ENCODE results near the gene COPS3.

The COPS3 gene

DNA sequence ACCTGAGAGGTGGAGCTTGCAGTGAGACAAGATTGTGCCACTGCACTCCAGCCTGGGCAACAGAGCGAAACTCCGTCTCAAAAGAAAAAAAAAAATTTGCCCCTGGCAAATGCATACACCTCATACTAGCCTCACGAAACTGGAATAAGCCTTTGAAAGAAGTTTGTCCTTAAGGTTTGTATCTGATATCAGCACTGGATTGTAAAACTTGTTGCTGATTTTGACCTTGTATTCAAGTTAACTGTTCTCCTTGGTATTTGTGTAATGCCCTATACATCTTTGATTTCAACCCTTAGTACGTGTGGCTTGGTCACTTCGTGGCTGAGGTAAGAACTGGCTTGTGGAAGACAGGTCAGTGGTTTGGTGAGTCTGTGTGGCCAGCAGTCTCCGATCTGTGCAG is 37.9 kb downstream of the COPS3 start:
- Histone ChIP-seq H3K9ac (ENCODE audit: insufficient read length) (no peak overlapping the region), H3K9me3 (ENCODE audit: low read depth, low read length) (no peaks in the 10 kb centered on the region), H3K27ac (no peak overlapping the region), H3K4me3 (no peak overlapping the region), H3K36me3 (ENCODE audit: insufficient read depth, low read length) (peaks cover 21% of the 10 kb centered on the region)
- DNase-seq (ENCODE audit: low read depth, low spot score): no peak
- TF ChIP-seq EZH2 (IDR thresholded peaks at IDR 0.05) (no peak), FOXP2 (optimal IDR thresholded peaks at IDR 0.05; ENCODE audit: control extremely low read depth, extremely low read length, insufficient read depth) (no peak), POLR2AphosphoS5 (IDR thresholded peaks at IDR 0.05; ENCODE audit: borderline replicate concordance, low read depth, low read length) (no peak)

DNA sequence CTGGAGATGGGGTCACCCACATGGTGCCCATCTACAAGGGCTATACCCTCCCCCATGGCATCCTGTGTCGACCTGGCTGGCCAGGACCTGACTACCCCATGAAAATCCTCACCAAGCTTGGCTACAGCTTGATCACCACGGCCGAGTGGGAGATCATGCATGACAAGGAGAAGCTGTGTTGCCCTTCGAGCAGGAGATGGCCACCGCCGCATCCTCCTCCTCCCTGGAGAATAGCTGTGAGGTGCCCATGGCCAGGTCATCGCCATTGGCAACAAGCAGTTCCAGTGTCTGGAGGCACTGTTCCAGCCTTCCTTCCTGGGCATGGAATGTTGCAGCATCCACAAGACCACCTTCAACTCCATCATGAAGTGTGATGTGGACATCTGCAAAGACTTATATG is 38.8 kb downstream of the COPS3 start:
- peaks cover 12% of the 10 kb centered on the region for H3K36me3 ChIP-seq (ENCODE audit: insufficient read depth, low read length)
- H3K4me3 ChIP-seq: no peak overlapping the region
- H3K9me3 ChIP-seq (ENCODE audit: low read depth, low read length): no peaks in the 10 kb centered on the region
- no peak overlapping the region for H3K9ac ChIP-seq (ENCODE audit: insufficient read length)
- DNase-seq (ENCODE audit: low read depth, low spot score): no peak
- H3K27ac ChIP-seq: no peak overlapping the region
- TF ChIP-seq EZH2 (IDR thresholded peaks at IDR 0.05) (no peak), POLR2AphosphoS5 (IDR thresholded peaks at IDR 0.05; ENCODE audit: borderline replicate concordance, low read depth, low read length) (no peak), FOXP2 (optimal IDR thresholded peaks at IDR 0.05; ENCODE audit: control extremely low read depth, extremely low read length, insufficient read depth) (no peak)

DNA sequence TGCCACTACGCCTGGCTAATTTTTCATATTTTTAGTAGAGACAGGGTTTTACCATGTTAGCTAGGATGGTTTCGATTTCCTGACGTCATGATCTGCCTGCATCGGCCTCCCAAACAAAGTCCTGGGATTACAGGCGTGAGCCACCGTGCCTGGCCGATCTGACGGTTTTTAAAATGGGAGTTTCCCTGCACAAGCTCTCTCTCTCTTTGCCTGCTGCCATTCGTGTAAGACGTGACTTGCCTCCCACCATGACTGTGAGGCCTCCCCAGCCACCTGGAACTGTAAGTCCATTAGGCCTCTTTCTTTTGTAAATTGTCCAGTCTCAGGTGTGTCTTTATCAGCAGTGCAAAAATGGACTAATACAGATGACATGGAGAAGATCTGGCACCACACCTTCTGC is 39.4 kb downstream of the COPS3 start:
- Histone ChIP-seq H3K9me3 (ENCODE audit: low read depth, low read length) (no peaks in the 10 kb centered on the region), H3K4me3 (no peak overlapping the region), H3K27ac (no peak overlapping the region), H3K9ac (ENCODE audit: insufficient read length) (no peak overlapping the region), H3K36me3 (ENCODE audit: insufficient read depth, low read length) (peaks cover 7% of the 10 kb centered on the region)
- DNase-seq (ENCODE audit: low read depth, low spot score): no peak
- TF ChIP-seq EZH2 (IDR thresholded peaks at IDR 0.05) (no peak), FOXP2 (optimal IDR thresholded peaks at IDR 0.05; ENCODE audit: control extremely low read depth, extremely low read length, insufficient read depth) (no peak), POLR2AphosphoS5 (IDR thresholded peaks at IDR 0.05; ENCODE audit: borderline replicate concordance, low read depth, low read length) (no peak)

DNA sequence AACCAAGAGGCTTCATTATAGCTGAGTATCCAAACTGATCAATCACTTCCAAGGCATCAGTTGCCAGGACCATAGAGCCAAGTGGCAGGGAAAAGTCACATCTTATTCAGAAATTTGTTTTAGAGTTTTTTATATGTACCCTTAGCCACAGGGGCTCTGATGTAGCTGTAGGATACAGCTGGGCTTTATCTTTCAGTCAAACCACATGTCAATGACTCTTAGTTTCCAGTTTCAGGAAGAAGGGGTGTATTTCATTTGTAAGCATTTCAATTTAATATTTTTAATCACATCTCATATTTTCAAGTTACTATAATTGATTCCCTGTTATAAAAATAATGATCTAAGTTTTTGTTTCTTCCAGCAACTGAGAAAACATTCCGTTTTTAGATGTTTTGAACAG is 41.2 kb downstream of the COPS3 start:
- Histone ChIP-seq H3K9ac (ENCODE audit: insufficient read length) (peak overlapping the region; percentile 7), H3K27ac (no peak overlapping the region), H3K9me3 (ENCODE audit: low read depth, low read length) (no peaks in the 10 kb centered on the region), H3K36me3 (ENCODE audit: insufficient read depth, low read length) (no peaks in the 10 kb centered on the region), H3K4me3 (no peak overlapping the region)
- TF ChIP-seq POLR2AphosphoS5 (IDR thresholded peaks at IDR 0.05; ENCODE audit: borderline replicate concordance, low read depth, low read length) (no peak), FOXP2 (optimal IDR thresholded peaks at IDR 0.05; ENCODE audit: control extremely low read depth, extremely low read length, insufficient read depth) (no peak), EZH2 (IDR thresholded peaks at IDR 0.05) (no peak)
- no peak for DNase-seq (ENCODE audit: low read depth, low spot score)

DNA sequence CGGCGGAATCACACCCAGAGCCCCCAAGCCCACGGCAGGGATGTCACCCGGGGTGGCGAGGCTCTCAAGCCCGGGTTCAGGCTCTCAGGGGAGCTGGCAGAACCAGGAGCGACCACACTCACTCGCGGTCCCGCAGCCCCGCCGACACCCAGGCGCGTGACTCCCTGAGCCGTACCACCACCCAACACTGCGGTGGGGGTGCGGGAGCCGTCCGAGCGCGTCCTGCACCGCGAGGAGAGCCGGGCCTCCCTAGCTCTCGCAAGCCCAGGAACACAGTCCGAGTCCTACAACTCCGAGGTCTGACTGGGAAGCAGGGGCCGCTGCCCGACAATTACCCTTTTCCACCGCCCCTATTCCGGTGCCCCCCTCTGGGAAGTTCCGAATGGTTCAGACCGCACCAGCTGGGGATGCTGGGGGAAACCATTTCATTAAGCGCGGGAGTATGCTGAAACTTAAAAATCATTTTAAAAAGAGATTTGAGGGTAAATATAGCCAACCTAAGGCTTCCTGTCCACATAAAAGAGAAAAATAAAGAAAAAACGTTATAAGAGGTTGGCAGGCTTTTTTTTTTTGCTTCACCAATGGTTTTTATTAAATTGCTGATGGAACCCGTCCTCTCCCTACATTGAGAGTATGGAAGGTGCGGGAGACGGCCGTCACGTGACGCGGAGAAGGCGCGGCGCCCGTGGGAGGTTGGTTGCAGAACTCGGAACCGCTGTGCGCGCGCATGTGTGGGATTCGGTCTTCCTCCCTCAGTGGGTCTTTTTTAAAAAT is 43.8 kb downstream of the COPS3 start, which contains the start of gene FLCN:
Gene FLCN (minus strand): TSS at position 143 of the 774 bp plus-strand sequence. CDS start 9,031 bp downstream, outside the sequence.
- peaks cover 6% of the 10 kb centered on the region; the same call in 1 of the 2 replicates for H3K36me3 ChIP-seq (ENCODE audit: insufficient read depth, low read length)
- H3K27ac ChIP-seq: peak within 1 kb of the TSS; percentile 98
- peak; percentile 57 for DNase-seq (ENCODE audit: low read depth, low spot score)
- H3K4me3 ChIP-seq: peak within 1 kb of the TSS; percentile 95
- H3K9me3 ChIP-seq (ENCODE audit: low read depth, low read length): no peaks in the 10 kb centered on the region
- TF ChIP-seq POLR2AphosphoS5 (IDR thresholded peaks at IDR 0.05; ENCODE audit: borderline replicate concordance, low read depth, low read length) (peak; percentile 76), FOXP2 (optimal IDR thresholded peaks at IDR 0.05; ENCODE audit: control extremely low read depth, extremely low read length, insufficient read depth) (no peak), EZH2 (IDR thresholded peaks at IDR 0.05) (no peak)
- peak within 1 kb of the TSS; percentile 100 for H3K9ac ChIP-seq (ENCODE audit: insufficient read length)

DNA sequence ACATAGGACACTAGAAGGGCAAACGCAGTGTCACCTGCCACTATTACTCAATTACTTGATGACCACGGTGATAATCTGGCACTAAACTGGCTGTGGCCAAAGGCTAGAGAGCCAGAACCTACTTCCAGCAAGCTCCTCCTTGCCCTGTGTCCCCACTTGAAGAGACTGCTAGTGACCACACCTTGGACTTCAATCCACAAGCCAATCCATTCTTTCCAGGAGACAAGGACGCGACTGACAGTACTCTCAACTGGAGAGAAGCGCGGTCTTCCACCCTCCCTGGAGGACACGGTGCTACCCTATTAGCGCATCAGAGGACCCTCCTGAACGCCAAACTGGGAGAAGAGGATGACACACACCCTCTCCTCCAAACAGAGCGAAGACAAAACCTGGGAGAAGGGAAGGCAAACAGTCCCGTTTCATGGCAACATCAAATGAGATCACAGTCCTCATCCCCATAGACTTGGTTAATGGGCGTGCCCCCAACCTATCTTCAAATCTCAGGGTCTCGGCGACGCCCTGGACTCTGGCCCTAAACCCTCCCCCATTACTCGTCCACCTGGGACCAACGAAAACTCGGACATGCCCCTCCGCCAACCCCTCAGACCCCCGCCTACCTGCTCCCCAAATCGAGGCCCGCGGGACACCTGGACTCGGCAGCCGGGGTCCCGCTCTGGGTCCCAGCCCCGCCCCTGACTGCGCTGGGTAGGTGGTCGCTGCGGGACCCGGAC is 44.6 kb downstream of the COPS3 start:
- H3K9ac ChIP-seq (ENCODE audit: insufficient read length): peak overlapping the region; percentile 100
- no peak for DNase-seq (ENCODE audit: low read depth, low spot score)
- H3K27ac ChIP-seq: peak overlapping the region; percentile 98; the same call in 1 of the 2 replicates
- peak overlapping the region; percentile 95 for H3K4me3 ChIP-seq
- H3K36me3 ChIP-seq (ENCODE audit: insufficient read depth, low read length): peaks cover 11% of the 10 kb centered on the region; the same call in 1 of the 2 replicates
- no peaks in the 10 kb centered on the region for H3K9me3 ChIP-seq (ENCODE audit: low read depth, low read length)
- TF ChIP-seq POLR2AphosphoS5 (IDR thresholded peaks at IDR 0.05; ENCODE audit: borderline replicate concordance, low read depth, low read length) (no peak), EZH2 (IDR thresholded peaks at IDR 0.05) (no peak), FOXP2 (optimal IDR thresholded peaks at IDR 0.05; ENCODE audit: control extremely low read depth, extremely low read length, insufficient read depth) (no peak)

DNA sequence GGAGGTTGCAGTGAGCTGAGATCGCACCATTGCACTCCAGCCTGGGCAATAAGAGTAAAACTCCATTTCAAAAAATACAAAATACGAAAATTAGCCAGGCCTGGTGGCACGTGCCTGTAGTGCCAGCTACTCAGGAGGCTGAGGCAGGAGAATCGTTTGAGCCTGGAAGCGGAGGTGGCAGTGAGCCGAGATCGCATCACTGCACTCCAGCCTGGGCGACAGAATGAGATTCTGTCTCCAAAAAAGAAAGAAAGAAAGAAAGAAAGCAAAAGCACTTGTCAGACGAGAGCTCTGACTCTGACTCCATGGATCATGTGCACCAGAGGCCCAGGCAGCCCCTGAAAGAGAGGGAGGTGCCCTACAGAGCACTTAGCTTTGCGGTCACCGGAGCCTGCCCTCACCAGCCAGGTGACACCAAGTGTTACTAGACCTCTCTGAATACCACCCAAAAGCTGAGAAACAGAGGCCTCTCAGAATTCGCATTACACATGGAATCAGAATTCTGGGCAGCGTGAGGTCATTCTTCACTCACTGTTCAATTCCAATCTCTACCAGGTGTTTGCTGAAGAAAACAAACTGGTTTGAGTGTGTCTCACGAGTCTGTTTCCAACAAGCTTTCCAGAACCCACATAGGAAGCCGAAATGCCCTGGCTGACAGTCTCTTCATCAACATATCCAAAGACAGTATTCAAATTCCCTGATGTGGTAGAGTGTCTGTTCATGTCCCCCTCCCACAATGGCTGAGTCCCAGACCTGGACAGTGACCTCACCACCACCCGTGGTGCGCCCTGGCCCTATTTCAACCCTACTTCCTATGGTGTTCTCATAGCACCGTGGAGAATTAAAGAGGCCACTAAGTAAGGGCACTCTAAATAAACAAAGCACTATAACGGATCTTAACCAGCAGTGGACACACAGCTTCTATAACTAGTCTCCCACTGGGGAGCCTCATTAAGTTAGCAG is 45.6 kb downstream of the COPS3 start:
- TF ChIP-seq POLR2AphosphoS5 (IDR thresholded peaks at IDR 0.05; ENCODE audit: borderline replicate concordance, low read depth, low read length) (no peak), FOXP2 (optimal IDR thresholded peaks at IDR 0.05; ENCODE audit: control extremely low read depth, extremely low read length, insufficient read depth) (no peak), EZH2 (IDR thresholded peaks at IDR 0.05) (no peak)
- no peak overlapping the region for H3K27ac ChIP-seq
- peak overlapping the region; percentile 100 for H3K9ac ChIP-seq (ENCODE audit: insufficient read length)
- peak overlapping the region; percentile 95 for H3K4me3 ChIP-seq
- DNase-seq (ENCODE audit: low read depth, low spot score): no peak
- H3K9me3 ChIP-seq (ENCODE audit: low read depth, low read length): no peaks in the 10 kb centered on the region
- H3K36me3 ChIP-seq (ENCODE audit: insufficient read depth, low read length): peaks cover 14% of the 10 kb centered on the region; the same call in 1 of the 2 replicates

Data from SK-N-MC (cell line).